Activated CD4-positive, alpha-beta T cell treated with anti-CD3 and anti-CD28 coated beads, Interleukin-10, Interleukin-2, amounts not matched to agents 100 ng/mL and 50 ng/mL, durations not matched to agents 16 hours and 8 hours (primary cell): ENCODE measurements around the gene MAZ.
"Not testable (repeated sequence)": the region's sequence is repeated elsewhere in the genome, so short reads cannot be mapped to it uniquely, and the experiment has no call there.

Experiments
- DNase-seq: peaks from one replicate; pipeline ENCODE4 v3.0.0-alpha.2; 2020

The MAZ gene

GRCh38 chr16:29825145-29826044, 19.1 kb downstream of the MAZ start:
- DNase-seq = peak; percentile 89

DNA sequence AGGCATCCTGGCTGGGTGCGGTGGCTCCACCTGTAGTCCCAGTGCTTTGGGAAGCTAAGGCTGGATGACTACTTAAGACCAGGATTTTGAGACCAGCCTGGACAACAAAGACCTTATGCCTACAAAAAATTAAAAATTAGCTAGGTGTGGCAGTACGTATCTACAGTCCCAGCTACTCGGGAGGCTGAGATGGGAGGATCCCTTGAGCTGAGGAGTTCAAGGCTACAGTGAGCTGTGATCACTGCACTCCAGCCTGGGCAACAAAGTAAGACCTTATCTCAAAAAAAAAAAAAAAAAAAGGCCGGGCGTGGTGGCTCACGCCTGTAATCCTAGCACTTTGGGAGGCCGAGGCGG, 20.0 kb downstream of the MAZ start:
- DNase-seq = no peak

DNA sequence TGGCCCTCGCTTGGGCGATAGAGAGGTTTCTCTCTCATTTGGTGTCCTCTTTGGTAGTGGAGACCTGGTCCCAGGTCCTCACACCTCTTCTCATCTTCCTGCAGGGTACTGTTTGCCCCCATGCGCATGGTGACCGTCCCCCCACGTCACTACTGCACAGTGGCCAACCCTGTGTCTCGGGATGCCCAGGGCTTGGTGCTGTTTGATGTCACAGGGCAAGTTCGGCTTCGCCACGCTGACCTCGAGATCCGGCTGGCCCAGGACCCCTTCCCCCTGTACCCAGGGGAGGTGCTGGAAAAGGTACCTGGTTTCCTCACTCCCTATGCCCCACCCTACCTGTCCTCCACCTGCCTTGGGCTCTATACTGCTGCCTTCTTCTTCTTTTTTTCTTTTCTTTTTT, 24.4 kb downstream of the MAZ start:
- no peak for DNase-seq

DNA sequence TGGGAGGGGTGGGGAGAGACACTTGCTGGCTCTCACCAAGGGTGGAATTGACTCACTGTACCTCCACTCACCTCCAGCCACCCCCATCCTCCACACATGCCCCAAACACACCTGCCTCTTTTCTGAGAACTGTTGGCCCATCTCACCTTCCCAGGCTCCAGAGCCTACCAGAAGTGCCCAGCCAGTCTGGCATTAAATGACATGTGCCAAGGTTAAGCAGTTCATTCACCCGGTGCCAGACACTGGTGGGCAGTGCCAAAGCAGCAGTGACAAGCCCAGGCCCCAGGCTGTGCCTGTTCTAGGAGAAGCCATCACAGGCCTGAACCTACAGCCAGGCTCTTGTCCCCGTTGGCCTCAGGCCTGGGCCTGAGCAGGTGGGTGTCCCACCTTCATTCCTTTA, 25.2 kb downstream of the MAZ start:
- DNase-seq = no peak

- DNase-seq = not testable (repeated sequence)
Observed at GRCh38 chr16:29833219-29833618, 26.9 kb downstream of the MAZ start.

GRCh38 chr16:29834079-29834478, 27.8 kb downstream of the MAZ start:
- DNase-seq = no peak

DNA sequence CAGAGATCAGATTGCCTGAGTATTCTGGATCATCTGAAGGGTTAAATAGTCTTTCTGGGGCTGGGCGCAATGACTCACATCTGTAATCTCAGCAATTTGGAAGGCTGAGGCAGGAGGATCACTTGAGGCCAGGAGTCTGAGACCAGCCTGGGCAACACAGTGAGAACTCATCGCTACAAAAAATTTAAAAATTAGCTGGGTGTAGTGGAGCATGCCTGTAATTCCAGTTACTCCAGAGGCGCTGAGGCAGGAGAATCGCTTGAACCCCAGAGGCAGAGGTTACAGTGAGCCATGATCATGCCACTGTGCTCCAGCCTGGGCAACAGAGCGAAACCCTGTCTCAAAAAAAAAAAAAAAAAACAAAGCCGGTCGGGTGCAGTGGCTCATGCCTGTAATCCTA, 29.6 kb downstream of the MAZ start:
- no peak for DNase-seq

DNA sequence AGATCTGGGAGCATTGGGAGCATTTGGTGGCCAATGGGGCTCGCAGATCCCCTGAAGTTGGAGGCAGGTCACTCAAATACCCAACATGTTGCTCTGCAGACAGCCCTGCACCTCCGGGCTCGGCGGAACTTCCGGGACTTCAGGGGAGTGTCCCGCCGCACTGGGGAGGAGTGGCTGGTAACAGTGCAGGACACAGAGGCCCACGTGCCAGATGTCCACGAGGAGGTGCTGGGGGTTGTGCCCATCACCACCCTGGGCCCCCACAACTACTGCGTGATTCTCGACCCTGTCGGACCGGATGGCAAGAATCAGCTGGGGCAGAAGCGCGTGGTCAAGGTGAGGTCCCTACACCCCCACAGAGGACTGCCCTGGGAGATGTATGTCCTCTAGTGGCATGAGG, 30.3 kb downstream of the MAZ start:
- DNase-seq = no peak

GRCh38 chr16:29837841-29838240, 31.5 kb downstream of the MAZ start:
- DNase-seq = no peak

DNA sequence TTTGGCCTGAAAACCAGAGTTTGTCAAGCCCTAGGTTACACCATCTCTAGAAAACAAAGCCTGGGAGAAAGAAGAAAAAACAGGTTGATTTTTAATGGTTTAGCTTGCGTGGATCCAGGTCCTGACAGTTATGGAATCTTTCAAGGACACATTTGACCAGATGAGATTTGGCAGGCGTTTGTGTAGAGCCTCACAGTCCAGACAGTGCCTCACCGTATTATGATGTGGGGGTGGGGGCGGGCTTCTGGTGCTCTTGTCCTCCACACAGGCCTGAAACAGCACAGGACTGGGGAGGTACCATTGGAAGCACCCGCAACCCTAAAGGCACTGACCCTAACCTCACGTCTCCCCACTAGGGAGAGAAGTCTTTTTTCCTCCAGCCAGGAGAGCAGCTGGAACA, 33.5 kb downstream of the MAZ start:
- DNase-seq = no peak

GRCh38 chr16:29840240-29840639, 33.9 kb downstream of the MAZ start:
- DNase-seq = no peak

GRCh38 chr16:29841631-29842030, 35.3 kb downstream of the MAZ start:
- no peak for DNase-seq

DNA sequence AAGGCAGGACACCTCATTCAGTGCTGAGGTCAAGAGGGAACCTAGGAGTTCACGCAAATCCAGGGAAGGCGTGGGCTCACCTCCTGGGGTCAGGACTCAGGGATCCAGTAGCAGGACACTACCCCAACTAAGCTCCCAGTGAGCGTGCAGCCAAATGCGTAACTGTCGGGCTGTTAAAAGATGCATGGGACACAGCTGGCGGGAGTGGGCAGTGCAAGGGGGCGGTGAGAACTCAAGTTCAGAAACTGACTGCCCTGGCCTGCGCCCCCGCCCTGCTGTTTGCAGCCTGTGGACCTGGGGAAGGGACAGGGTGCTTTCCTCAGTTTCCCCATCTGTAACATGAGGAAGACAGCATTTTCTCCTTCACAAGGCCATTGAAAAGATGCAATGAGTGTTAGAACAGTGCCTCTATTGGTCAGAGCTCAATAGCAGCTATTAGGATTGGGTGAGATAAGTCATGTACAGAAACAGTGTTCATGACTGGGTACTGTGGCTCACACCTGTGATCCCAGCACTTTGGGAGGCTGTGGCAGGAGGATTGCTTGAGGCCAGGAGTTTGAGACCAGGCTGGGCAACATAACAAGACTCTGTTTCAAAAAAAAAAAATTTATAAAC, 36.5 kb downstream of the MAZ start:
- DNase-seq = no peak

- no peak for DNase-seq
Observed at GRCh38 chr16:29843931-29844330, 37.6 kb downstream of the MAZ start.

DNA sequence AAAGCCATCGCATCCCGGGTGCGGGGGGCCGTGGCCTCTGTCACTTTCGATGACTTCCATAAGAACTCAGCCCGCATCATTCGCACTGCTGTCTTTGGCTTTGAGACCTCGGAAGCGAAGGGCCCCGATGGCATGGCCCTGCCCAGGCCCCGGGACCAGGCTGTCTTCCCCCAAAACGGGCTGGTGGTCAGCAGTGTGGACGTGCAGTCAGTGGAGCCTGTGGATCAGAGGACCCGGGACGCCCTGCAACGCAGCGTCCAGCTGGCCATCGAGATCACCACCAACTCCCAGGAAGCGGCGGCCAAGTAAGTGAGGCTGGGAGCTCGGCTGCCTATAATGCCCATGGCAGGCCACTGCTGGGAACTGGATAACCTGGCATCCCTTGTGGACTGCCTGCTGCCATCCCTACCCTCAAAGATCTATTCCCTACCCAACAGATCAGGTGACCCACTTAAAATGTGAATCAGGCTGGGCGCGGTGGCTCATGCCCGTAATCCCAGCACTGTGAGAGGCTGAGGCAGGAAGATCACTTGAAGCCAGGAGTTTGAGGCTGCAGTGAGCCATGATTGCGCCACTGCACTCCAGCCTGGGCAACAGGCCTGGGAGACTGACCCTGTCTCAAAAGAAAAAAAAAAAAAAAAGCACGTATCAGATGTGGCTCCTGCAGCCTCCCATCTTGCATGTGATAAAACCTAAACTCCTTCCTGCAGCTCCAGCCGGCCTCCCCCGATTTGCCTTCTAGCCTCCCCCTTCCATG, 38.4 kb downstream of the MAZ start:
- no peak for DNase-seq

DNA sequence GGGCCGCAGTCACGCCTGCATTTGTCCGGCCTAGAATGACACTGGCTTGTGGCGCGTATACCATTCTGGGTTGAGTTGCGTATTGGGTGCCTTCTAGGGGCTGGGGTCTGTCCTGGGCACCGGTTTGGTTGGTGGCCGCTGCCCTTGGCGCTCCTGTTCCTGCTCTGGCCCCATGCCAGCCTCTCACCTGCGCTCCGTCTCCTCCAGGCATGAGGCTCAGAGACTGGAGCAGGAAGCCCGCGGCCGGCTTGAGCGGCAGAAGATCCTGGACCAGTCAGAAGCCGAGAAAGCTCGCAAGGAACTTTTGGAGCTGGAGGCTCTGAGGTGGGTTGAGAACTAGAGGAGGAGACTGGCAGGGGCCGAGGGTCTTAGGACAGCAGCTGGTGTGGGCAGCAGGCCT, 39.3 kb downstream of the MAZ start:
- DNase-seq = no peak

DNA sequence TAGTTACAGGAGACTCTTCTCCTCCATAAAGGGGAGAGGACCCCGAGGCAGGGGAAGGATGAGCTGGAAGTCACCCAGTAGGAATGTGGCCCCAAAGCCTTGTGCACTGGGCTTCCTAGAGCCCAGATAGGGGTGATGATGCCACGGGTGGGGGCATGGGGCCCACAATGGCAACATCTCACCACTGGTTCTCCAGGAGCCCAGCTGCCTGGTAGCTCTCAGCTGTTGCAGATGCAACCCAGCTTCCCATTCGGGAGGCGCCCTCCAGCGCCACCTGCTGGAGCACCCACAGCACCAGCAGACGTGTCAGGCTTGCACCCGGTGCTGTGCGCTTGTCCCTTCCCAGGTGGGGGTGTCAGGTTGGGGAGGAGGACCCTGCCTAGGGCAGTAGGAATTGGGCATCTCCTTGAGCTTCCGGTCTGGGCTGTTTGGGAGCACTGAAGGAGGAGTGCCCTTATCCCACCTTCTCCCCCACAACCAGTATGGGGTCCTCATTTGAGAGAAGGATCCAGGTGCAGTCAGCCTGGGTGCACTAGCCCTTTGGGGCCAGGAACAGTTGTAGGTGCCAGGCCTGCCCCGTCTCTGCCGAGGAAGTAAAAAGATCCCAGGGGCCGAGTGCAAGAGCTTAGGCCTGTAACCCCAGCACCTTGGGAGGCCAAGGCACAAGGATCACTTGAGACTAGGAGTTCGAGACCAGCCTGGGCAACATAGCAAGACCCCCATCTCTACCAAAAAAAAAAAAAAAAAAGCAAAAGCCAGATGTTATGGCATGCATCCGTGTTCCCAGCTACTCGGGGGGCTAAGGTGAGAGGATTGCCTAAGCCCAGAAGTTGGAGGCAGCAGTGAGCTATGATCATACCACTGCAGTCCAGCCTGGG, 42.3 kb downstream of the MAZ start:
- DNase-seq = peak; percentile 88

- no peak for DNase-seq
Observed at GRCh38 chr16:29849505-29849904, 43.2 kb downstream of the MAZ start.

DNA sequence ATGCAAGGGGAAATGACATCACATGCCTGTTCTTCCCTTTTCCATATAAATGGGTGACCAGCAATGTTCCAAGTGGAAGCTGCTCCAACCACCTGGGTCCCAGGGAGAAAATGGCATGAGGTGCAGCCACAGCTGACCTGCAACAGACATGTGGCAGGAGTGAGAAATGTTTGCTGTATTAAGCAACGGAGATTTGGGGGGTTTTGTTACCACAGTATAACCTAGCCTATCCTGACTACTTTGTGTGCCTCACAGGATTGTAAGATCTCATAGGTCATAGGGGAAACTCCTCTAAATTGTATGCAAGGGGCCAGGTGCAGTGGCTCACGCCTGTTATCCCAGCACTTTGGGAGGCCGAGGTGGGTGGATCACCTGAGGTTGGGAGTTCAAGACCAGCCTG, 44.7 kb downstream of the MAZ start:
- no peak for DNase-seq

DNA sequence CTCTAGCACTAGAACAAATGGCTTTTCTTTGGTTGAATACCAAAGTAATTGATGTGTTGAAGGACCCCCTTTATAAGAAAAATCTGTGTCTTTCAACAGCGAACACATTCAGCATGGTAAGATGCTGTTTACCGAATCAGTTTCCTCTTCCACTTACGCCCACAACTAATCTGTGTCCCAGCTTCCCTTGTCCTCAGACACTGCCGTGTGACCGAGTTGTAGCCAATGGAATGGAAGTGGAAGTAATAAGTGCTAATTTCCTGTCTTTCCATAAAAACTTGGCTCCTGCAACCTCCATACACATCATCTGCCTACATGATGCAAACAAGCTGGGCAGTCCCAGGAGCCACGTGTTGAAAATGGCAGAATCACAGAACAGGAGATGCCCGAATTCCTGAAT, 46.3 kb downstream of the MAZ start:
- DNase-seq = no peak

DNA sequence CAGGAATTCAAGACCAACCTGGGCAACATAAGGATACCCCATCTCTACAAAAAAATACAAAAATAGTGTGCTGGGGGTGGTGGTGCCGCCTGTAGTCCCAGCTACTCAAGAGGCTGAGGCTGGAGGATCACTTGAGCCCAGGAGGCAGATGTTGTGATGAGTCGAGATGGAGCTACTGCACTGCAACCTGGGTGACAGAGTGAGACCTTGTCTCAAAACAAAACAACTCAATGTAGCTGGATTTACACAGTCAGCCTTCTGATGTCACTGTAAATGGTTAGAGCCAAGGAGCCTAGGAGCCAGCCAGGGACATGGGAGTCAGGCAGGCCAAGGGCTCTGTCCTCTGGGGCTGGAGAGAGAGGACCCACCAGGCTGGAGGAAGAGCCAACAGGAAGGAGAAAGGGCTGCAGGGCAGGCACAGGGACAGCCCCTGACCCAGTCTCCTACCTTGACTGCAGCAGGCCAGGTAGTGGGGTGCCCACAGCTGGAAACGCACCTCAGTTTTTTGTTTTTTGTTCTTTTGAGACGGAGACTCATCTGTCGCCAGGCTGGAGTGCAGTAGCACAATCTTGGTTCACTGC, 48.3 kb downstream of the MAZ start:
- no peak for DNase-seq

GRCh38 chr16:29857133-29857760, 50.9 kb downstream of the MAZ start:
- DNase-seq = no peak
